Liver (tissue), 9 donors: ENCODE measurements around the gene UBE2A. TPM values are rescaled to one million over a fixed set of nuclear protein-coding genes. Genes with fewer than 3 reads are reported as not detected.

ENCODE experiments used
- DNase-seq: peaks from one replicate; pipeline ENCODE4 v3.0.0-alpha.2; 2017; ENCODE audit warnings: low spot score
- H3K27ac ChIP-seq, 2 donors: one replicate each; pipeline ENCODE4 v1.7.0; 2013; ENCODE audit warnings: inconsistent platforms in 2 of 2, low read length in 2 of 2, control low read depth in 1 of 2, low read depth in 1 of 2, mild to moderate bottlenecking in 1 of 2
- H3K27me3 ChIP-seq, 4 donors: one replicate each; pipeline versions ENCODE4 v1.6.1 to v1.7.0; 2013; ENCODE audit warnings: low read length in 3 of 4, inconsistent platforms in 1 of 4, mild to moderate bottlenecking in 1 of 4, moderate library complexity in 1 of 4; ENCODE audit not compliant: control insufficient read depth in 4 of 4, insufficient read depth in 4 of 4
- H3K36me3 ChIP-seq, 4 donors: one replicate each; pipeline versions ENCODE4 v1.6.1 to v1.7.0; 2013; ENCODE audit warnings: low read length in 3 of 4, mild to moderate bottlenecking in 3 of 4, low read depth in 1 of 4, moderate library complexity in 1 of 4; ENCODE audit not compliant: control insufficient read depth in 4 of 4, insufficient read depth in 3 of 4
- H3K4me1 ChIP-seq, 4 donors: one replicate each; pipeline versions ENCODE4 v1.6.1 to v1.7.0; 2013; ENCODE audit warnings: low read length in 3 of 4, mild to moderate bottlenecking in 3 of 4, moderate library complexity in 1 of 4; ENCODE audit not compliant: control insufficient read depth in 4 of 4, insufficient read depth in 4 of 4
- H3K4me3 ChIP-seq, 3 donors: one replicate each; pipeline versions ENCODE4 v1.6.1 to v1.7.0; 2013; ENCODE audit warnings: low read length in 3 of 3, control low read depth in 1 of 3, low read depth in 1 of 3, mild to moderate bottlenecking in 1 of 3
- H3K9ac ChIP-seq, 2 donors: one replicate each; pipeline ENCODE4 v1.7.0; 2013; ENCODE audit warnings: low read length in 2 of 2, mild to moderate bottlenecking in 2 of 2, moderate library complexity in 2 of 2, control low read depth in 1 of 2, low read depth in 1 of 2
- H3K9me3 ChIP-seq, 4 donors: one replicate each; pipeline versions ENCODE4 v1.6.1 to v1.7.0; 2013; ENCODE audit warnings: low read length in 3 of 4; ENCODE audit not compliant: control insufficient read depth in 4 of 4
- ATF3 ChIP-seq: IDR thresholded peaks from 2 replicates; pipeline ENCODE4 v1.6.1; 2016; ENCODE audit warnings: antibody characterized with exemption
- CTCF ChIP-seq: fragments of 150-350 bp; IDR thresholded peaks from 2 replicates; pipeline ENCODE4 v1.5.1; 2017; ENCODE audit warnings: improper control_type of control experiment, low read depth, low read length; ENCODE audit not compliant: missing input control
- EGR1 ChIP-seq, 2 donors: IDR thresholded peaks; 2 replicates each; pipeline ENCODE4 v1.6.1; 2016 to 2018; ENCODE audit warnings: antibody characterized with exemption in 2 of 2, low read depth in 2 of 2
- FOXA1 ChIP-seq: IDR thresholded peaks from 2 replicates; pipeline ENCODE4 v1.6.1; 2016; ENCODE audit warnings: antibody characterized with exemption
- FOXA2 ChIP-seq: IDR thresholded peaks from 2 replicates; pipeline ENCODE4 v1.6.1; 2016; ENCODE audit warnings: antibody characterized with exemption
- GABPA ChIP-seq, 2 donors: IDR thresholded peaks in 1 of 2; conservative IDR thresholded peaks in 1 of 2; 2 replicates each; pipeline ENCODE4 v1.6.1; 2016; ENCODE audit warnings: antibody characterized with exemption in 2 of 2, mild to moderate bottlenecking in 1 of 2, moderate library complexity in 1 of 2
- HNF4A ChIP-seq, 2 donors: conservative IDR thresholded peaks; 2 replicates each; pipeline ENCODE4 v1.6.1; 2016; ENCODE audit warnings: antibody characterized with exemption in 2 of 2, mild to moderate bottlenecking in 2 of 2
- HNF4G ChIP-seq: IDR thresholded peaks from 2 replicates; pipeline ENCODE4 v1.6.1; 2016; ENCODE audit warnings: antibody characterized with exemption
- JUND ChIP-seq, 2 donors: IDR thresholded peaks; 2 replicates each; pipeline ENCODE4 v1.6.1; 2016; ENCODE audit warnings: antibody characterized with exemption in 2 of 2
- MAX ChIP-seq: IDR thresholded peaks from 2 replicates; pipeline ENCODE4 v1.6.1; 2016; ENCODE audit warnings: antibody characterized with exemption
- NR2F2 ChIP-seq: IDR thresholded peaks from 2 replicates; pipeline ENCODE4 v1.6.1; 2016; ENCODE audit warnings: antibody characterized with exemption
- RAD21 ChIP-seq, 2 donors: IDR thresholded peaks; 2 replicates each; pipeline ENCODE4 v1.6.1; 2016; ENCODE audit warnings: antibody characterized with exemption in 2 of 2, mild to moderate bottlenecking in 2 of 2
- REST ChIP-seq: IDR thresholded peaks from 2 replicates; pipeline ENCODE4 v1.6.1; 2016; ENCODE audit warnings: antibody characterized with exemption, mild to moderate bottlenecking
- RXRA ChIP-seq, 2 donors: IDR thresholded peaks; 2 replicates each; pipeline ENCODE4 v1.6.1; 2017 to 2018; ENCODE audit warnings: antibody characterized with exemption in 2 of 2, mild to moderate bottlenecking in 1 of 2
- SP1 ChIP-seq: IDR thresholded peaks from 2 replicates; pipeline ENCODE4 v1.6.1; 2018; ENCODE audit warnings: antibody characterized with exemption, mild to moderate bottlenecking
- TAF1 ChIP-seq: conservative IDR thresholded peaks from 2 replicates; pipeline ENCODE4 v1.6.1; 2016; ENCODE audit warnings: antibody characterized with exemption, mild to moderate bottlenecking
- YY1 ChIP-seq: IDR thresholded peaks from 2 replicates; pipeline ENCODE4 v1.6.1; 2016; ENCODE audit warnings: antibody characterized with exemption, mild to moderate bottlenecking
- ZBTB33 ChIP-seq: IDR thresholded peaks from 2 replicates; pipeline ENCODE4 v1.6.1; 2016; ENCODE audit warnings: antibody characterized with exemption
- WGBS: extraction: QIAGEN DNeasy Blood & Tissue Kit; methylation state at CpG from one replicate; pipeline ENCODE4 v1.1.7; 2013; 5-methylcytosine and 5-hydroxymethylcytosine counted together
- polyA plus RNA-seq, 2 donors: library from polyadenylated mRNA; stranded (reverse) in 1 of 2; unstranded in 1 of 2; fragments of 200-250 nt in 1 of 2; fragments of >200 nt in 1 of 2; fragmentation: Nextera tagmentation in 1 of 2; extraction: Ambion mirVana in 1 of 2; gene quantifications; one replicate each; pipeline versions ENCODE4 v1.2.1 to v1.2.3, GENCODE V29; 2013 to 2015
- total RNA-seq, 2 donors: library from RNA; depleted of rRNA; stranded (reverse); fragments of >200 nt; gene quantifications; one replicate each; pipeline ENCODE4 v1.2.3, GENCODE V29; 2014
- donor health status: healthy.
- donor health status: healthy.
- donor health status: healthy.
- donor health status: healthy.
- donor health status: healthy.

The UBE2A gene
- total and polyA plus RNA-seq, 4 donors, result 12.0 to 21.6 (median 17.4) TPM

GRCh38 chrX:119570351-119570835 lies 4.0 kb upstream of the UBE2A start:
- Histone ChIP-seq H3K36me3 (no peaks in the 10 kb centered on the region), H3K9ac (no peak overlapping the region), H3K27me3 (no peaks in the 10 kb centered on the region), H3K4me1 (peaks cover 2 to 10% (median 6%) of the 10 kb centered on the region in 4 donors), H3K9me3 (no peaks in the 10 kb centered on the region), H3K4me3 (no peak overlapping the region), H3K27ac (no peak overlapping the region)
- TF ChIP-seq EGR1 (IDR thresholded peaks at IDR 0.05; ENCODE audit: low read depth in 2 of 2) (no peak), YY1 (no peak), ATF3 (no peak), JUND (IDR thresholded peaks at IDR 0.05) (no peak), MAX (no peak), NR2F2 (no peak), GABPA (IDR thresholded peaks at IDR 0.05 in 1 of 2, conservative IDR thresholded peaks at IDR 0.05 in 1 of 2) (no peak), FOXA1 (no peak), ZBTB33 (no peak), RAD21 (IDR thresholded peaks at IDR 0.05) (no peak), SP1 (no peak), TAF1 (no peak), HNF4A (conservative IDR thresholded peaks at IDR 0.05) (no peak), CTCF (no peak), RXRA (IDR thresholded peaks at IDR 0.05) (no peak), REST (no peak), HNF4G (no peak), FOXA2 (no peak)
- DNase-seq, result no peak
- WGBS, result 93% methylated on average over 6 of the region's 6 CpGs
